A673 (cell line): ENCODE data around the gene CDC73. TPM values are rescaled to one million over a fixed set of nuclear protein-coding genes. Genes with fewer than 3 reads are reported as not detected.
A peak's percentile ranks its signal among the peaks of the same experiment; 100 is the strongest.

Experiments
- BruUV-seq: library from RNA; stranded (reverse); fragments of 400-500 nt; replicated peaks from 2 replicates; lab custom pipeline; 2021; lab: Mats Ljungman, UMichigan
- CTCF ChIA-PET: fragments of 300-600 bp; sonication (Branson Sonifier 250); formaldehyde crosslinking; loops from one replicate; lab custom pipeline; 2022; ENCODE audit warnings: antibody characterized with exemption; lab: Charles Lee
- POLR2A ChIA-PET: fragments of 300-600 bp; sonication (Branson Sonifier 250); formaldehyde crosslinking; loops from one replicate; lab custom pipeline; 2022; ENCODE audit warnings: antibody characterized with exemption; ENCODE audit not compliant: low non-redundant PET; lab: Charles Lee
- DNase-seq: peaks from one replicate; pipeline ENCODE4 v3.0.0-alpha.2; 2015; ENCODE audit warnings: low spot score
- H3K27ac ChIP-seq: fragments of 200-600 bp; sonication (generic); 2 replicates; pipeline ENCODE4 v1.5.1; 2016; ENCODE audit warnings: mixed run types, low read depth, mild to moderate bottlenecking, mixed read lengths, antibody characterized with exemption, low read length; ENCODE audit not compliant: poor library complexity, severe bottlenecking
- H3K27me3 ChIP-seq: fragments of 200-600 bp; sonication (generic); replicated peaks from 2 replicates; pipeline ENCODE4 v1.6.1; 2017; ENCODE audit warnings: mixed run types, low read depth, mild to moderate bottlenecking, mixed read lengths, antibody characterized with exemption, low read length; ENCODE audit not compliant: insufficient read depth, poor library complexity
- H3K36me3 ChIP-seq: fragments of 200-600 bp; sonication (generic); 2 replicates; pipeline ENCODE4 v1.6.1; 2016; ENCODE audit warnings: mixed run types, mild to moderate bottlenecking, mixed read lengths, antibody characterized with exemption, low read length; ENCODE audit not compliant: insufficient read depth, poor library complexity, severe bottlenecking
- H3K4me1 ChIP-seq: fragments of 200-600 bp; sonication (generic); 2 replicates; pipeline ENCODE4 v1.6.1; 2017; ENCODE audit warnings: mixed run types, mild to moderate bottlenecking, mixed read lengths, antibody characterized with exemption, low read length; ENCODE audit not compliant: insufficient read depth, poor library complexity, severe bottlenecking
- H3K4me3 ChIP-seq: fragments of 200-600 bp; sonication (generic); 2 replicates; pipeline ENCODE4 v1.5.1; 2016; ENCODE audit warnings: low read depth, mixed run types, mild to moderate bottlenecking, mixed read lengths, low read length; ENCODE audit not compliant: poor library complexity, severe bottlenecking
- H3K9me3 ChIP-seq: fragments of 200-600 bp; sonication (generic); 2 replicates; pipeline ENCODE4 v1.6.1; 2016; ENCODE audit warnings: mixed run types, low read depth, mild to moderate bottlenecking, mixed read lengths, antibody characterized with exemption, low read length; ENCODE audit not compliant: poor library complexity, severe bottlenecking
- CTCF ChIP-seq: fragments of 300-800, 200-600 bp; sonication (generic); conservative IDR thresholded peaks from 2 replicates; pipeline ENCODE4 v1.5.1; 2017; ENCODE audit warnings: low read depth, mild to moderate bottlenecking, antibody characterized with exemption, low read length, moderate library complexity, mixed read lengths
- EZH2 ChIP-seq: fragments of 200-600 bp; sonication (generic); IDR thresholded peaks from 2 replicates; pipeline ENCODE4 v1.6.1; 2017; ENCODE audit warnings: borderline replicate concordance, low read depth, mild to moderate bottlenecking, mixed read lengths, antibody characterized with exemption, low read length; ENCODE audit not compliant: poor library complexity, severe bottlenecking
- intact Hi-C: fragments of 100-400 bp; cut with micrococcal nuclease; formaldehyde crosslinking; loops from one replicate; pipeline ENCODE4 v1.10.0; 2022; ENCODE audit not compliant: unreplicated experiment
- total RNA-seq: library from RNA; stranded (reverse); gene quantifications from 2 replicates; pipeline ENCODE4 v1.2.3, GENCODE V29; 2021

Gene CDC73
- total RNA-seq, 1 experiment from 2014 or later, result 71.0 TPM

- no peaks in the 10 kb centered on the region for H3K27me3 ChIP-seq
- no peak overlapping the region for H3K27ac ChIP-seq
- no peak overlapping the region for H3K4me3 ChIP-seq
- no TSS peak for BruUV-seq
- DNase-seq, result no peak
- TF ChIP-seq EZH2 (no peak), CTCF (no peak)
- H3K9me3 ChIP-seq, result no peaks in the 10 kb centered on the region
- no peaks in the 10 kb centered on the region for H3K36me3 ChIP-seq
- POLR2A ChIA-PET, result no interaction called here
- CTCF ChIA-PET, result no interaction called here
- intact Hi-C loops, result no loop called here
- peaks cover 9% of the 10 kb centered on the region for H3K4me1 ChIP-seq
Observed at GRCh38 chr1:193118803-193119730, 2.8 kb upstream of the CDC73 start.

GRCh38 chr1:193120604-193121166 is 1.1 kb upstream of the CDC73 start:
- peak overlapping the region; percentile 86 for H3K4me3 ChIP-seq
- DNase-seq, result no peak
- H3K27ac ChIP-seq, result no peak overlapping the region
- TF ChIP-seq EZH2 (no peak), CTCF (no peak)
- POLR2A ChIA-PET, result no interaction called here
- CTCF ChIA-PET, result no interaction called here
- intact Hi-C loops, result loop anchor here (1.0 to 5.0 kb wide), 3 partner anchors 15 to 313 kb away; partner anchors contain the start of genes GLRX2, RGS2, RO60 and UCHL5
- H3K4me1 ChIP-seq, result peaks cover 9% of the 10 kb centered on the region
- H3K27me3 ChIP-seq, result no peaks in the 10 kb centered on the region
- no peaks in the 10 kb centered on the region for H3K9me3 ChIP-seq
- H3K36me3 ChIP-seq, result peaks cover 10% of the 10 kb centered on the region
- no TSS peak for BruUV-seq

- no peak for DNase-seq
- intact Hi-C loops, result loop anchor here (2.0 to 5.0 kb wide), 3 partner anchors 66 to 649 kb away; partner anchors contain the start of genes RGS2, RO60 and UCHL5
- Histone ChIP-seq H3K36me3 (peaks cover 32% of the 10 kb centered on the region), H3K4me1 (peaks cover 9% of the 10 kb centered on the region), H3K4me3 (peak overlapping the region; percentile 86), H3K27me3 (no peaks in the 10 kb centered on the region), H3K27ac (no peak overlapping the region), H3K9me3 (no peaks in the 10 kb centered on the region)
- ChIA-PET POLR2A (interaction anchor here (0.7 kb wide), 1 partner anchor 1059 kb away, joined by 3 read pairs; no protein-coding TSS in a partner anchor), CTCF (no interaction called here)
- TF ChIP-seq CTCF (no peak), EZH2 (no peak)
- no TSS peak for BruUV-seq
Observed at GRCh38 chr1:193123751-193124150, 1.9 kb downstream of the CDC73 start.
